GM23338 (cell line): ENCODE measurements around the gene SLC23A2. TPM values are rescaled to one million over a fixed set of nuclear protein-coding genes. Genes with fewer than 3 reads are reported as not detected.

Experiments
- ATAC-seq: fragments of 200-7000 bp; cut with Tn5 transposase; 3 replicates; pipeline ENCODE4 v1.9.1; 2020
- DNase-seq: peaks from one replicate; pipeline ENCODE4 v3.0.0-alpha.2; 2015; ENCODE audit warnings: low spot score
- H2AFZ ChIP-seq: fragments of 200-600 bp; sonication (generic); 2 replicates; pipeline ENCODE4 v1.8.0; 2016; ENCODE audit warnings: antibody characterized with exemption, mild to moderate bottlenecking, moderate library complexity
- H3F3A ChIP-seq: fragments of 200-600 bp; sonication (generic); replicated peaks from 2 replicates; pipeline ENCODE4 v1.8.0; 2017; ENCODE audit warnings: antibody characterized with exemption, mixed run types, low read depth
- H3K27ac ChIP-seq: fragments of 200-600 bp; sonication (generic); 2 replicates; pipeline ENCODE4 v1.6.1; 2016; ENCODE audit warnings: low read depth
- H3K27me3 ChIP-seq: fragments of 200-600 bp; sonication (generic); 2 replicates; pipeline ENCODE4 v1.8.0; 2016; ENCODE audit warnings: mild to moderate bottlenecking, mixed run types, moderate library complexity; ENCODE audit not compliant: insufficient read depth
- H3K36me3 ChIP-seq: fragments of 200-600 bp; sonication (generic); 2 replicates; pipeline ENCODE4 v1.8.0; 2016; ENCODE audit warnings: mild to moderate bottlenecking; ENCODE audit not compliant: insufficient read depth
- H3K4me1 ChIP-seq: fragments of 200-600 bp; sonication (generic); 2 replicates; pipeline ENCODE4 v1.8.0; 2016; ENCODE audit warnings: mild to moderate bottlenecking, moderate library complexity; ENCODE audit not compliant: insufficient read depth
- H3K4me2 ChIP-seq: fragments of 200-600 bp; sonication (generic); 2 replicates; pipeline ENCODE4 v1.7.1; 2017; ENCODE audit warnings: mixed run types
- H3K4me3 ChIP-seq: fragments of 200-600 bp; sonication (generic); 2 replicates; pipeline ENCODE4 v1.6.1; 2016; ENCODE audit warnings: mixed run types
- H3K79me2 ChIP-seq: fragments of 200-600 bp; sonication (generic); replicated peaks from 2 replicates; pipeline ENCODE4 v1.8.0; 2017; ENCODE audit warnings: mild to moderate bottlenecking; ENCODE audit not compliant: insufficient read depth
- H3K9me2 ChIP-seq: fragments of 200-600 bp; sonication (generic); 2 replicates; pipeline ENCODE4 v1.8.0; 2017; ENCODE audit not compliant: insufficient read depth
- H4K20me1 ChIP-seq: fragments of 200-600 bp; sonication (generic); replicated peaks from 2 replicates; pipeline ENCODE4 v1.8.0; 2017; ENCODE audit warnings: mild to moderate bottlenecking; ENCODE audit not compliant: insufficient read depth
- H3K27ac Mint-ChIP-seq: 2 replicates; pipeline ENCODE4 v1.8.0; 2020; ENCODE audit warnings: inconsistent platforms, mild to moderate bottlenecking, moderate library complexity, mixed read lengths
- H3K27me3 Mint-ChIP-seq: 3 replicates; pipeline ENCODE4 v1.8.0; 2022; ENCODE audit warnings: low read depth, mild to moderate bottlenecking, moderate library complexity, mixed read lengths, inconsistent platforms; ENCODE audit not compliant: insufficient read depth, poor library complexity
- H3K36me3 Mint-ChIP-seq: 3 replicates; pipeline ENCODE4 v1.8.0; 2021; ENCODE audit warnings: low read depth, mild to moderate bottlenecking, inconsistent platforms, moderate library complexity, mixed read lengths
- H3K4me1 Mint-ChIP-seq: 3 replicates; pipeline ENCODE4 v1.8.0; 2020; ENCODE audit warnings: mild to moderate bottlenecking, inconsistent platforms, mixed read lengths
- H3K4me3 Mint-ChIP-seq: 3 replicates; pipeline ENCODE4 v1.8.0; 2021; ENCODE audit warnings: moderate library complexity, mild to moderate bottlenecking, inconsistent platforms, mixed read lengths
- H3K9me3 Mint-ChIP-seq: 3 replicates; pipeline ENCODE4 v1.8.0; 2020; ENCODE audit warnings: moderate library complexity, mild to moderate bottlenecking, inconsistent platforms, mixed read lengths
- CREB1 ChIP-seq: fragments of 250-450 bp; sonication (Bioruptor Pico); IDR thresholded peaks from 2 replicates; pipeline ENCODE4 v1.5.0; 2020; ENCODE audit warnings: low read depth, mild to moderate bottlenecking, moderate library complexity
- EZH2 ChIP-seq: fragments of 200-600 bp; sonication (generic); IDR thresholded peaks from one replicate; pipeline ENCODE4 v1.8.0; 2017; ENCODE audit warnings: antibody characterized with exemption, mild to moderate bottlenecking, low read depth; ENCODE audit not compliant: unreplicated experiment
- EZH2phosphoT487 ChIP-seq: fragments of 200-600 bp; sonication (generic); IDR thresholded peaks from one replicate; pipeline ENCODE4 v1.8.1; 2018; ENCODE audit warnings: antibody characterized with exemption; ENCODE audit not compliant: unreplicated experiment
- JUNB ChIP-seq: IDR thresholded peaks from one replicate; pipeline ENCODE4 v1.6.1; 2016; ENCODE audit warnings: antibody characterized with exemption; ENCODE audit not compliant: unreplicated experiment
- NANOG ChIP-seq: IDR thresholded peaks from 2 replicates; pipeline ENCODE4 v1.6.1; 2016; ENCODE audit warnings: antibody characterized with exemption, borderline replicate concordance
- REST ChIP-seq: IDR thresholded peaks from one replicate; pipeline ENCODE4 v1.6.1; 2018; ENCODE audit warnings: antibody characterized with exemption; ENCODE audit not compliant: unreplicated experiment
- polyA plus RNA-seq: library from polyadenylated mRNA; unstranded; fragments of >200 nt; fragmentation: Nextera tagmentation; extraction: Ambion mirVana; gene quantifications from 2 replicates; pipeline ENCODE4 v1.2.1, GENCODE V29; 2016
- total RNA-seq: library from RNA; depleted of rRNA; stranded (reverse); fragments of >200 nt; shearing (Covaris generic); gene quantifications from 2 replicates; pipeline ENCODE4 v1.2.3, GENCODE V29; 2014

Gene SLC23A2
- total and polyA plus RNA-seq, 2 experiments from 2014 or later = 4.4 to 20.2 TPM

DNA sequence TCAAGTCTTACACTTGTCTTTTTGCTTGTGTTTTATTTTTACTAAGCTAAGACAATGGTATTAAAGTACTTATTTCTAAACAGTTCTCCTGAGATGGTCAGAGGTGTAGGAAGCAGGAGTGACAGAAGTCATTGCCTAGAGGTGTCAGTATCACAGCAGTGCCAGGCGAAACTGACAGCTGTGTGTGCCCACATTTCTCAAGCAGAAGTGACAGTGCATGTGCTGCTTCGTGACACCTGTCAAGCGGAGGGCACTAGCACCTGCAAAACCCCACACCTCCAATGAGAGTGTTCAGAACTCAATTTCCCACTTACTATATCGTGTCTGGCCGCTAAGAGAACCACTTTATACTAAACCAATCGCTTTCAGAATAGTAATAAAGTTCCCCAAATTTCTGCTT, 82.8 kb downstream of the SLC23A2 start (continued):
- TF ChIP-seq REST (no peak), CREB1 (CRISPR knock-in tag) (no peak), JUNB (no peak), EZH2phosphoT487 (no peak)

GRCh38 chr20:4916971-4917881, 84.1 kb downstream of the SLC23A2 start:
- Mint-ChIP-seq H3K27ac (no peak overlapping the region), H3K4me1 (peaks cover 19% of the 10 kb centered on the region), H3K36me3 (0 out of 3 replicates have a peak, but pooled peaks cover 6% of the 10 kb centered on the region), H3K4me3 (no peak overlapping the region; the same call in 2 of the 3 replicates), H3K27me3 (peaks cover 2% of the 10 kb centered on the region), H3K9me3 (no peaks in the 10 kb centered on the region)
- peaks cover 3% of the 10 kb centered on the region; the same call in 1 of the 2 replicates for H4K20me1 ChIP-seq
- no peaks in the 10 kb centered on the region for H3K79me2 ChIP-seq
- H3K4me3 ChIP-seq = no peak overlapping the region
- no peak overlapping the region for H2AFZ ChIP-seq
- no peaks in the 10 kb centered on the region for H3K36me3 ChIP-seq
- no peak for TF ChIP-seq REST
- no peak for TF ChIP-seq EZH2
- no peak for TF ChIP-seq NANOG
- TF ChIP-seq JUNB = no peak
- H3K9me2 ChIP-seq = no peaks in the 10 kb centered on the region
- H3K4me2 ChIP-seq = no peak overlapping the region
- no peak; the same call in 2 of the 3 replicates for ATAC-seq
- no peak overlapping the region for H3K27ac ChIP-seq
- no peak for DNase-seq
- no peaks in the 10 kb centered on the region for H3K27me3 ChIP-seq
- no peaks in the 10 kb centered on the region for H3F3A ChIP-seq
- H3K4me1 ChIP-seq = peaks cover 13% of the 10 kb centered on the region; the same call in 1 of the 2 replicates
